OCI-LY7 (cell line): ENCODE data around the gene INHA.

ENCODE experiments used
- EZH2phosphoT487 ChIP-seq: fragments of 200-600 bp; sonication (generic); IDR thresholded peaks from 2 replicates; pipeline ENCODE4 v1.6.1; 2018; ENCODE audit warnings: low read depth, borderline replicate concordance, mild to moderate bottlenecking, mixed run types, antibody characterized with exemption, low read length, moderate library complexity, mixed read lengths
- TF ChIP-seq, protein P1 (sequence below): fragments of 200-600 bp; sonication (generic); conservative IDR thresholded peaks from 2 replicates; pipeline ENCODE4 v1.5.1; 2014; ENCODE audit warnings: mild to moderate bottlenecking, antibody characterized with exemption, low read length, moderate library complexity, mixed read lengths

DNA sequence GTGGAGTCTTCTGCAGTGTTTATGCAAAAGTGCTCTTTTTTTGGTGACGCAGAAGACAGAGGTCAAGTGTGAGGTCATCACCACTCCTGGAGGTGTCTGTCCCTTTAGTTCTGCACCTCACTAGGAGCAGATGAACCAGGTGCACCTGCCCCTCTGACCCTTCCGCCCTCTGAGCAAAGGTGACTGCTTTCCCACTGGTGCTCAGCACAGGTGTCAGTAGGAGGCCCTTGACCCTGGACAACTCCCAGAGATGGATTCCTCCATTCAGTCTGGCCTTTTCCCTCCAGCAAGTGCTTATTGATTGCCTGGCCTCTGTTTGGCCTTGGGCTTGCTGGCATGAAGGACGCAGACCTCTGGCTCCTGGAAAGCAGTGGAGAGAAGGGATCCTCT is 46.6 kb downstream of the INHA start:
- TF ChIP-seq, protein P1, sequence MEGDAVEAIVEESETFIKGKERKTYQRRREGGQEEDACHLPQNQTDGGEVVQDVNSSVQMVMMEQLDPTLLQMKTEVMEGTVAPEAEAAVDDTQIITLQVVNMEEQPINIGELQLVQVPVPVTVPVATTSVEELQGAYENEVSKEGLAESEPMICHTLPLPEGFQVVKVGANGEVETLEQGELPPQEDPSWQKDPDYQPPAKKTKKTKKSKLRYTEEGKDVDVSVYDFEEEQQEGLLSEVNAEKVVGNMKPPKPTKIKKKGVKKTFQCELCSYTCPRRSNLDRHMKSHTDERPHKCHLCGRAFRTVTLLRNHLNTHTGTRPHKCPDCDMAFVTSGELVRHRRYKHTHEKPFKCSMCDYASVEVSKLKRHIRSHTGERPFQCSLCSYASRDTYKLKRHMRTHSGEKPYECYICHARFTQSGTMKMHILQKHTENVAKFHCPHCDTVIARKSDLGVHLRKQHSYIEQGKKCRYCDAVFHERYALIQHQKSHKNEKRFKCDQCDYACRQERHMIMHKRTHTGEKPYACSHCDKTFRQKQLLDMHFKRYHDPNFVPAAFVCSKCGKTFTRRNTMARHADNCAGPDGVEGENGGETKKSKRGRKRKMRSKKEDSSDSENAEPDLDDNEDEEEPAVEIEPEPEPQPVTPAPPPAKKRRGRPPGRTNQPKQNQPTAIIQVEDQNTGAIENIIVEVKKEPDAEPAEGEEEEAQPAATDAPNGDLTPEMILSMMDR: no peak
- TF ChIP-seq EZH2phosphoT487: no peak
